Trophoblast cell (in vitro differentiated cells and primary cell): ENCODE data around the gene UBL4A.
A peak's percentile ranks its signal among the peaks of the same experiment; 100 is the strongest.

Experiments used
- DNase-seq, 2 donors: peaks; one replicate each; pipeline ENCODE4 v3.0.0-alpha.2; 2016
- H2AFZ ChIP-seq: 2 replicates; pipeline ENCODE4 v1.6.1; 2013; ENCODE audit warnings: low read length, moderate library complexity, mild to moderate bottlenecking; ENCODE audit not compliant: insufficient read depth, poor library complexity
- H2AK5ac ChIP-seq: 2 replicates; pipeline ENCODE4 v1.6.1; 2013; ENCODE audit warnings: mild to moderate bottlenecking, low read length
- H2BK120ac ChIP-seq: 2 replicates; pipeline ENCODE4 v1.6.1; 2013; ENCODE audit warnings: low read length, mild to moderate bottlenecking, moderate library complexity; ENCODE audit not compliant: insufficient read depth, poor library complexity
- H2BK12ac ChIP-seq: 2 replicates; pipeline ENCODE4 v1.6.1; 2013; ENCODE audit warnings: mild to moderate bottlenecking, low read length, moderate library complexity
- H2BK5ac ChIP-seq: 2 replicates; pipeline ENCODE4 v1.6.1; 2013; ENCODE audit warnings: low read length, low read depth, moderate library complexity, mild to moderate bottlenecking; ENCODE audit not compliant: poor library complexity
- H3K14ac ChIP-seq: 2 replicates; pipeline ENCODE4 v1.6.1; 2013; ENCODE audit warnings: mild to moderate bottlenecking, low read length
- H3K18ac ChIP-seq: 2 replicates; pipeline ENCODE4 v1.6.1; 2013; ENCODE audit warnings: mild to moderate bottlenecking, low read length
- H3K23ac ChIP-seq: 2 replicates; pipeline ENCODE4 v1.6.1; 2013; ENCODE audit warnings: low read length
- H3K27ac ChIP-seq: 2 replicates; pipeline ENCODE4 v1.5.1; 2013; ENCODE audit warnings: low read depth, mild to moderate bottlenecking, inconsistent platforms, low read length, moderate library complexity
- H3K27me3 ChIP-seq: 2 replicates; pipeline ENCODE4 v1.6.1; 2013; ENCODE audit warnings: inconsistent platforms, mild to moderate bottlenecking, low read length, moderate library complexity; ENCODE audit not compliant: insufficient read depth
- H3K36me3 ChIP-seq, 2 experiments: 1 replicate in 1 of 2; 2 replicates in 1 of 2; pipeline ENCODE4 v1.6.1; 2013; ENCODE audit warnings: low read length in 2 of 2, mild to moderate bottlenecking in 2 of 2, moderate library complexity in 1 of 2; ENCODE audit not compliant: insufficient read depth in 2 of 2, control insufficient read depth in 1 of 2
- H3K4ac ChIP-seq: 2 replicates; pipeline ENCODE4 v1.6.1; 2013; ENCODE audit warnings: low read depth, mild to moderate bottlenecking, low read length, moderate library complexity
- H3K4me1 ChIP-seq, 2 experiments: 1 replicate in 1 of 2; 2 replicates in 1 of 2; pipeline ENCODE4 v1.6.1; 2013; ENCODE audit warnings: low read length in 2 of 2, mild to moderate bottlenecking in 2 of 2, moderate library complexity in 1 of 2; ENCODE audit not compliant: insufficient read depth in 2 of 2, control insufficient read depth in 1 of 2
- H3K4me2 ChIP-seq: 2 replicates; pipeline ENCODE4 v1.6.1; 2013; ENCODE audit warnings: inconsistent platforms, mild to moderate bottlenecking, low read length, moderate library complexity
- H3K4me3 ChIP-seq: 2 replicates; pipeline ENCODE4 v1.5.1; 2013; ENCODE audit warnings: mild to moderate bottlenecking, low read depth, low read length, inconsistent platforms
- H3K79me1 ChIP-seq: one replicate; pipeline ENCODE4 v1.6.1; 2013; ENCODE audit warnings: low read length
- H3K79me2 ChIP-seq: 2 replicates; pipeline ENCODE4 v1.6.1; 2013; ENCODE audit warnings: low read length, mild to moderate bottlenecking; ENCODE audit not compliant: control insufficient read depth, insufficient read depth, poor library complexity
- H3K9ac ChIP-seq: 2 replicates; pipeline ENCODE4 v1.6.1; 2013; ENCODE audit warnings: mild to moderate bottlenecking, low read length
- H3K9me3 ChIP-seq: 2 replicates; pipeline ENCODE4 v1.6.1; 2013; ENCODE audit warnings: low read depth, mild to moderate bottlenecking, control low read depth, inconsistent platforms, low read length; ENCODE audit not compliant: insufficient read depth
- H4K12ac ChIP-seq: 2 replicates; pipeline ENCODE4 v1.6.1; 2013; ENCODE audit warnings: low read depth, mild to moderate bottlenecking, low read length, moderate library complexity
- H4K8ac ChIP-seq: 2 replicates; pipeline ENCODE4 v1.6.1; 2013; ENCODE audit warnings: low read depth, mild to moderate bottlenecking, low read length, moderate library complexity
- H4K91ac ChIP-seq: one replicate; pipeline ENCODE4 v1.6.1; 2013; ENCODE audit warnings: low read depth, mild to moderate bottlenecking, low read length, moderate library complexity
- WGBS: extraction: QIAGEN DNeasy Blood & Tissue Kit; methylation state at CpG from one replicate; pipeline ENCODE4 v1.1.7; 2013; ENCODE audit warnings: missing lambda C conversion rate; ENCODE audit not compliant: insufficient read length, insufficient coverage; ENCODE audit errors: extremely low coverage; 5-methylcytosine and 5-hydroxymethylcytosine counted together

The UBL4A gene

DNA sequence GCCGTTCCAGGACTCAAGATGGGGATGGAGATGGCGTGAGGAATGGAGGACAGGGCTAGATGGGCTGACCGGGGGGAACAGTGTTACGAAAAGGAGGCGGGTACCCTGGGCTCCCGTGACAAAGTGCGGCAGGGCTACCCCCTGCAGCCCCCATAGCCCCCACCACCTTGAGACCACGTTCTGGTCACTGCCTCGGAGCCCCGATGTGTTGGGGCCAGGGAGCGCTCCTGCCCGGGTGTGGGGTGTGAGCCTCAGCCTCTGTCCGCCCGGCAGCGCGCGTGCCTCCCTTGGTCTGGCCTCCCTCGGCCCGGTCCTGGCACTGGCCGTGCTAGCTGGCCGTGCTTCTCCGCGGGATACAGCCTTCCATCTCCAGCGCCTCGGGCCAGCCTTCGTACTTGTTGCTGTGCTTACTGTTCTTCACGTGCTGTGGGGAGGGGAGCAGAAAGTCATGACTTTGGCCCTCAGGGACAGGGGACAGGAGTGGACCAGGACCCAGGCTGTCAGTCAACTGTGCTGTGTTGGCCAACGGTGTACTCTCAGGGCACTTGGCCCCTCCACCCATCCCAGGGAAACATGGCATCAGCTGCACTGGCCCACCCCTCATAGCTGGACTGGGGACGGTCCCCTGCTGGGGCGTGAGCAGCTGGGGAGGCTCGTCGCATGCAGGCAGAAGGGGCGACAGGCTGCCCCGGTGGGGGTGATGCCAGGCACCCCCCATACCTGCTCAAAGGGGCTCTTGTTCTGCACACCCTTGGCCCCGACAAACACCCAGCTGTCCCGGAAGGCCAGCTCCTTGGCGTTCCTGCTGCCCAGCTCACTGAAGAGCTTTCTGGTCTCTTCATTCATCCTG lies 20.3 kb upstream of the UBL4A start:
- Histone ChIP-seq H3K23ac (no peak overlapping the region), H3K79me2 (no peaks in the 10 kb centered on the region), H3K4ac (no peak overlapping the region), H3K79me1 (peaks cover 10% of the 10 kb centered on the region), H3K27me3 (no peaks in the 10 kb centered on the region), H3K18ac (peak overlapping the region; percentile 6), H4K8ac (no peak overlapping the region), H3K9ac (no peak overlapping the region), H4K91ac (peak overlapping the region; percentile 87), H3K14ac (no peak overlapping the region), H2AK5ac (no peak overlapping the region), H4K12ac (no peak overlapping the region), H3K4me1 (peaks cover 13 to 14% of the 10 kb centered on the region in 2 experiments), H3K4me3 (no peak overlapping the region), H3K36me3 (peaks cover 24% of the 10 kb centered on the region in 2 experiments), H3K4me2 (no peak overlapping the region), H2BK12ac (no peak overlapping the region), H2BK120ac (no peak overlapping the region), H3K9me3 (no peaks in the 10 kb centered on the region), H2BK5ac (no peak overlapping the region), H2AFZ (no peak overlapping the region), H3K27ac (peak overlapping the region; percentile 80)
- no peak for DNase-seq
- no CpG with 5 or more reads among the region's 37 CpGs for WGBS

DNA sequence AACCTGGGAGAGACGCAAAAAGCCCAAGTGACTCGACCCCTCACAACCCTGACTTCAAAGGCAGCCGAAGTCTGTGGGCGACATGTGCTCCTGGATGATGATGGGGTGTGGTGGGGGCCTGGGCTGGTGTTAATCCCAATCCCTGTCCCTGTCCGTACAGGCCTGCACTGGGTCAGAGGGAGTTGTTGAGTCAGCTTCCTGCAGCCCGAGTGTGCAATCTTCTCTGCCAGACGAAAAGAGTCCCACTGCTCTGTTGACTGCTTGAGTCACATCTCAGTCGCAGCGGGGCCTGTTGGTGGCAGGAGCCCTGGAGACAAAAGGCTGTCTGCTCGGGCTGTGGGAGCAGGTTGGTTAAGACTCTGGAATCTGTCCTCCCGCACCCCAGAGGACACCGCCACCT lies 19.3 kb upstream of the UBL4A start:
- H4K12ac ChIP-seq = peak overlapping the region; percentile 75
- peak overlapping the region; percentile 97 for H2AK5ac ChIP-seq
- H3K9me3 ChIP-seq = no peaks in the 10 kb centered on the region
- no peak overlapping the region for H2AFZ ChIP-seq
- peak overlapping the region; percentile 29 for H3K18ac ChIP-seq
- H2BK5ac ChIP-seq = peak overlapping the region; percentile 84
- no peaks in the 10 kb centered on the region for H3K27me3 ChIP-seq
- H2BK12ac ChIP-seq = peak overlapping the region; percentile 84
- H3K23ac ChIP-seq = no peak overlapping the region
- H4K8ac ChIP-seq = peak overlapping the region; percentile 60
- peaks cover 10% of the 10 kb centered on the region for H3K79me1 ChIP-seq
- H2BK120ac ChIP-seq = peak overlapping the region; percentile 86
- H3K14ac ChIP-seq = peak overlapping the region; percentile 66
- no CpG with 5 or more reads among the region's 12 CpGs for WGBS
- peak overlapping the region; percentile 87 for H4K91ac ChIP-seq
- H3K36me3 ChIP-seq = peaks cover 22 to 24% of the 10 kb centered on the region in 2 experiments
- no peaks in the 10 kb centered on the region for H3K79me2 ChIP-seq
- no peak overlapping the region for H3K4me2 ChIP-seq
- H3K4me1 ChIP-seq = peaks cover 12% of the 10 kb centered on the region in 2 experiments
- no peak overlapping the region for H3K4me3 ChIP-seq
- DNase-seq = peak in 1 of 2 donors; percentile 15
- peak overlapping the region; percentile 80 for H3K27ac ChIP-seq
- no peak overlapping the region for H3K9ac ChIP-seq
- no peak overlapping the region for H3K4ac ChIP-seq

DNA sequence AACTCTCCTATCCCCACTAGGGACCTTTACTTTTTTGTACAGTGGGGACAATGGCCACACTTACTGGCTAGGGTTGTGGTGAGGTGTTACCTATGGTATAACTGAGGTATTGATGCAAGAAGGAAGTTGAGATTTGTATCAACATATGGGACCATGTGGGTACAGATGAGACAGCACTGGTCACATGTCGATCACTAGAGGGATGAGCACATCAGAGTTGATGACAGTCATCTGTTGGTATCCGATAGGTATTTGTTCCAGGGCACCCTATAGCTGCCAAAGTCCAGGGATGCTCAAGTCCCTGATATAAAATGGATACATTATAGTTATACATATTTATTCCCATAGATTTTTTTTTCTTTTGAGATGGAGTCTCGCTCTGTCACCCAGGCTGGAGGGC lies 16.6 kb upstream of the UBL4A start:
- Histone ChIP-seq H3K14ac (no peak overlapping the region), H3K36me3 (peaks cover 16 to 18% of the 10 kb centered on the region in 2 experiments), H3K27me3 (no peaks in the 10 kb centered on the region), H3K4ac (no peak overlapping the region), H2BK5ac (no peak overlapping the region), H3K18ac (no peak overlapping the region), H3K9ac (no peak overlapping the region), H4K12ac (no peak overlapping the region), H3K4me1 (peaks cover 12% of the 10 kb centered on the region in 2 experiments), H3K23ac (no peak overlapping the region), H3K79me2 (no peaks in the 10 kb centered on the region), H3K27ac (no peak overlapping the region), H3K4me3 (no peak overlapping the region), H4K8ac (no peak overlapping the region), H3K79me1 (peaks cover 10% of the 10 kb centered on the region), H3K4me2 (no peak overlapping the region), H2BK120ac (no peak overlapping the region), H2AFZ (no peak overlapping the region), H4K91ac (no peak overlapping the region), H2AK5ac (no peak overlapping the region), H3K9me3 (no peaks in the 10 kb centered on the region), H2BK12ac (no peak overlapping the region)
- WGBS = no CpG with 5 or more reads among the region's 3 CpGs
- DNase-seq = peak in 1 of 2 donors; percentile 66

DNA sequence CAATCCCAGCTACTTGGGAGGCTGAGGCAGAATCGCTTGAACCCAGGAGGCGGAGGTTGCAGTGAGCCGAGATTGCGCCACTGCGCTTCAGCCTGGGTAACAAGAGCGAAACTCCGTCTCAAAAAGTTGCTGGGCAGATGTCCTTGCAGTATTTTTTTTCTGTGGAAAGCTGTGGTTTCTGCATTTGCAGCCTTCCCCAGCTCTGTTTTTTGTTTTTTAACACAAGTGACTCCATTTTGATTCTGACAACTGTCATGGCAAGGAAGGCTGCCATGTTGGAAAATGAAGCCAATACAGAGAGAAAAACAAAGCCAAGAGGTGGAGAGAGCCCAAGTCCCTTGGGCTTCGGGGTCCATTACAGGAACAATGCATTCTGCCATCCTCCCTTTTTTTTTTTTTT lies 15.7 kb upstream of the UBL4A start:
- no peak overlapping the region for H2BK120ac ChIP-seq
- H3K4ac ChIP-seq = no peak overlapping the region
- WGBS = no CpG with 5 or more reads among the region's 8 CpGs
- H3K14ac ChIP-seq = no peak overlapping the region
- H3K79me2 ChIP-seq = no peaks in the 10 kb centered on the region
- H3K27ac ChIP-seq = no peak overlapping the region
- no peak overlapping the region for H4K91ac ChIP-seq
- no peaks in the 10 kb centered on the region for H3K27me3 ChIP-seq
- H3K18ac ChIP-seq = no peak overlapping the region
- no peak overlapping the region for H2AK5ac ChIP-seq
- peaks cover 12% of the 10 kb centered on the region in 2 experiments for H3K4me1 ChIP-seq
- no peak overlapping the region for H3K23ac ChIP-seq
- no peak overlapping the region for H3K4me2 ChIP-seq
- H3K79me1 ChIP-seq = peaks cover 10% of the 10 kb centered on the region
- DNase-seq = no peak
- H3K9ac ChIP-seq = no peak overlapping the region
- H3K4me3 ChIP-seq = no peak overlapping the region
- H2AFZ ChIP-seq = no peak overlapping the region
- no peak overlapping the region for H2BK12ac ChIP-seq
- H3K9me3 ChIP-seq = no peaks in the 10 kb centered on the region
- H2BK5ac ChIP-seq = no peak overlapping the region
- no peak overlapping the region for H4K8ac ChIP-seq
- H3K36me3 ChIP-seq = peaks cover 9 to 11% of the 10 kb centered on the region in 2 experiments
- H4K12ac ChIP-seq = no peak overlapping the region
